ENCODE measurements around the gene N4BP2L1. TPM values are rescaled to one million over a fixed set of nuclear protein-coding genes. Genes with fewer than 3 reads are reported as not detected.

Gene N4BP2L1
- total and polyA plus RNA-seq, 2 of the 8 experiments (the other 6 are each of a cell fraction or from before 2014, with no cell fraction given) = 1.3 to 3.1 TPM

DNA sequence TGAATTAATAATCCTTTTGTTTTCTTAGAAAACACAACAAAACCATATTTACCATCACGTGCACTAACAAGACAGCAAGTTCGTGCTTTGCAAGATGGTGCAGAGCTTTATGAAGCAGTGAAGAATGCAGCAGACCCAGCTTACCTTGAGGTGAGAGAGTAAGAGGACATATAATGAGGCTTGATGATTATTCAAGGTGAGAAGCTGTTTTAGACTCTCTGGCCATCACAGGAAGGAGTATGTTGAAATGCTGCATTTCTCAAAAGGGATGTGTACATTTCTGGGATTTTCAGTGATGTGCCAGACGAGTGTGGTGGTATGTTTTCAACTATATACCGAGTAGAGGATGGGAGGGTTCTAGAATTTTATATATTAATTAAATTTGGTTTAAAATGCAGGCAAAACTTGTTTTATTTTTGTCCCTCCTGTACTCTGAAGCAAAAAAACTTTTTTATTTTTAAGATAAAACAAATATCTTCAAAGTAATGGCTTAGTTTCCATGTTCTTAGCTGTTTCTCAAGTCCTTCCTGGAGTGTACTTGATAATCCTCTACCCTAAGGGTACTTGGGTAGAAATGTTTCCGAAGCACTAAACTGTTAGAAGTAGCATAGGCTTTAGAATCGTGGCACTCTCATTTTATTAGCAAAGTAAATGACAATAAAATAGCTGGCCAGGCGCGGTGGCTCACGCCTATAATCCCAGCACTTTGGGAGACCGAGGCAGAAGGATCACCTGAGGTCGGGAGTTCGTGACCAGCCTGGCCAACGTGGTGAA, 51.1 kb downstream of the N4BP2L1 start:
- DNase-seq (ENCODE audit: low read depth in 1 of 2, low spot score in 2 of 2) (no peak), FAIRE-seq (no peak)
- Histone ChIP-seq H3K79me1 (ENCODE audit: low read depth, low read length) (no peaks in the 10 kb centered on the region), H2AFZ (ENCODE audit: low read length) (no peak overlapping the region), H2BK5ac (ENCODE audit: low read depth, low read length) (no peak overlapping the region), H3K23me2 (ENCODE audit: low read depth, low read length) (no peaks in the 10 kb centered on the region), H3K14ac (ENCODE audit: insufficient read length) (no peak overlapping the region), H3K79me2 (ENCODE audit: control insufficient read depth in 1 of 2, insufficient read depth in 2 of 2, low read length in 2 of 2) (no peaks in the 10 kb centered on the region), H3K27me3 (replicated peaks in 1 of 4; ENCODE audit: control insufficient read depth in 3 of 4, extremely low read depth in 1 of 4, insufficient read depth in 3 of 4, low read length in 3 of 4) (no peaks in the 10 kb centered on the region), H3K36me3 (ENCODE audit: control insufficient read depth in 2 of 4, insufficient read depth in 4 of 4, low read length in 3 of 4) (peaks cover 0 to 36% (median 3%) of the 10 kb centered on the region in 4 experiments; a peak in 6 of 8 replicates), H2BK20ac (ENCODE audit: low read length) (no peak overlapping the region), H4K8ac (ENCODE audit: extremely low read depth, insufficient read depth, low read length) (no peak overlapping the region), H2BK15ac (ENCODE audit: low read length) (no peak overlapping the region), H2BK12ac (ENCODE audit: low read depth, low read length) (no peak overlapping the region), H4K5ac (ENCODE audit: insufficient read length, low read depth, low read length) (no peak overlapping the region), H3K4me3 (ENCODE audit: extremely low read depth in 1 of 4, insufficient read depth in 2 of 4, low read depth in 3 of 4, low read length in 4 of 4) (no peak overlapping the region), H3K27ac (ENCODE audit: low read depth, low read length) (no peak overlapping the region), H3K4me1 (replicated peaks in 1 of 4; ENCODE audit: control insufficient read depth in 3 of 4, insufficient read depth in 4 of 4, low read length in 3 of 4) (no peaks in the 10 kb centered on the region), H2AK5ac (ENCODE audit: low read depth, low read length) (no peak overlapping the region), H3K9me3 (ENCODE audit: insufficient read depth in 2 of 2, low read depth in 1 of 2, low read length in 1 of 2) (peaks cover 0 to 3% of the 10 kb centered on the region in 2 experiments; a peak in 1 of 4 replicates), H4K20me1 (replicated peaks in 1 of 2; ENCODE audit: control insufficient read depth in 1 of 2, insufficient read depth in 2 of 2, low read length in 2 of 2) (peaks cover 0 to 2% of the 10 kb centered on the region in 2 experiments), H3K4me2 (ENCODE audit: insufficient read depth in 1 of 2, low read depth in 2 of 2, low read length in 2 of 2) (no peak overlapping the region), H3K56ac (replicated peaks; ENCODE audit: insufficient read length, low read depth, low read length) (no peak overlapping the region), H3K9ac (replicated peaks in 1 of 4; ENCODE audit: extremely low read depth in 1 of 4, low read depth in 3 of 4, low read length in 3 of 4) (no peak overlapping the region), H3K18ac (ENCODE audit: extremely low read depth, low read length) (no peak overlapping the region), H4K91ac (replicated peaks; ENCODE audit: insufficient read length, low read length) (no peak overlapping the region), H3K4ac (replicated peaks; ENCODE audit: insufficient read length, low read depth, low read length) (no peak overlapping the region), H2BK120ac (replicated peaks; ENCODE audit: low read depth, low read length) (no peak overlapping the region), H3K23ac (ENCODE audit: insufficient read length) (no peak overlapping the region)
- POLR2A ChIA-PET (ENCODE audit: partially characterized antibody) = no interaction called here
- CTCF ChIA-PET (ENCODE audit: partially characterized antibody) = no interaction called here
- WGBS, 2 experiments (ENCODE audit: extremely low coverage in 1 of 2, insufficient coverage in 1 of 2, insufficient read length in 1 of 2, insufficient replicate concordance in 2 of 2, low coverage in 1 of 2, low lambda C conversion rate in 2 of 2, missing lambda C conversion rate in 1 of 2) = 94% methylated on average over 13 of the region's 13 CpGs; no CpG with 5 or more reads in 1 of the 2 experiments
- no peak for TF ChIP-seq SIN3A (conservative IDR thresholded peaks at IDR 0.05 in 1 of 2, IDR thresholded peaks at IDR 0.05 in 1 of 2; ENCODE audit: low read depth in 1 of 2, low read length in 2 of 2)
- TF ChIP-seq CREB1 (IDR thresholded peaks at IDR 0.05) = no peak
- TF ChIP-seq CHD2 (IDR thresholded peaks at IDR 0.05; ENCODE audit: low read length) = no peak
- no peak for TF ChIP-seq SP2 (IDR thresholded peaks at IDR 0.05; ENCODE audit: low read length)
- TF ChIP-seq YY1 (IDR thresholded peaks at IDR 0.05; ENCODE audit: low read depth, low read length) = no peak
- no peak for TF ChIP-seq GABPA (IDR thresholded peaks at IDR 0.05; ENCODE audit: borderline replicate concordance, insufficient read depth, low read length)
- TF ChIP-seq TBP (IDR thresholded peaks at IDR 0.05; ENCODE audit: low read depth, low read length) = no peak
- no peak for TF ChIP-seq SRF (IDR thresholded peaks at IDR 0.05; ENCODE audit: low read depth, low read length)
- no peak for TF ChIP-seq JUND (IDR thresholded peaks at IDR 0.05; ENCODE audit: low read length)
- no peak for TF ChIP-seq EGR1 (IDR thresholded peaks at IDR 0.05; ENCODE audit: borderline replicate concordance, low read depth, low read length)
- TF ChIP-seq CBX8 (IDR thresholded peaks at IDR 0.05; ENCODE audit: borderline replicate concordance, low read depth, low read length) = no peak
- TF ChIP-seq BRCA1 (IDR thresholded peaks at IDR 0.05; ENCODE audit: low read depth, low read length) = no peak
- TF ChIP-seq RBBP5 (IDR thresholded peaks at IDR 0.05; ENCODE audit: borderline replicate concordance, low read depth, low read length) = no peak
- TF ChIP-seq SAP30 (IDR thresholded peaks at IDR 0.05; ENCODE audit: insufficient read depth, insufficient replicate concordance, low read length) = no peak

All from H1 (cell line).